Stimulated activated CD8-positive, alpha-beta memory T cell treated with anti-CD3 and anti-CD28 coated beads, Interleukin-7, amount 100 ng/mL, for 24 hours (primary cell): Measurements from ENCODE around the gene COX6B1.
A peak's percentile ranks its signal among the peaks of the same experiment; 100 is the strongest.
"Not testable (repeated sequence)": the region's sequence is repeated elsewhere in the genome, so short reads cannot be mapped to it uniquely, and the experiment has no call there.

Source experiments
- DNase-seq: peaks from one replicate; pipeline ENCODE4 v3.0.0-alpha.2; 2020; ENCODE audit warnings: low read depth

Gene COX6B1

GRCh38 chr19:35665604-35666003 is 17.5 kb downstream of the COX6B1 start:
- DNase-seq, result no peak

DNA sequence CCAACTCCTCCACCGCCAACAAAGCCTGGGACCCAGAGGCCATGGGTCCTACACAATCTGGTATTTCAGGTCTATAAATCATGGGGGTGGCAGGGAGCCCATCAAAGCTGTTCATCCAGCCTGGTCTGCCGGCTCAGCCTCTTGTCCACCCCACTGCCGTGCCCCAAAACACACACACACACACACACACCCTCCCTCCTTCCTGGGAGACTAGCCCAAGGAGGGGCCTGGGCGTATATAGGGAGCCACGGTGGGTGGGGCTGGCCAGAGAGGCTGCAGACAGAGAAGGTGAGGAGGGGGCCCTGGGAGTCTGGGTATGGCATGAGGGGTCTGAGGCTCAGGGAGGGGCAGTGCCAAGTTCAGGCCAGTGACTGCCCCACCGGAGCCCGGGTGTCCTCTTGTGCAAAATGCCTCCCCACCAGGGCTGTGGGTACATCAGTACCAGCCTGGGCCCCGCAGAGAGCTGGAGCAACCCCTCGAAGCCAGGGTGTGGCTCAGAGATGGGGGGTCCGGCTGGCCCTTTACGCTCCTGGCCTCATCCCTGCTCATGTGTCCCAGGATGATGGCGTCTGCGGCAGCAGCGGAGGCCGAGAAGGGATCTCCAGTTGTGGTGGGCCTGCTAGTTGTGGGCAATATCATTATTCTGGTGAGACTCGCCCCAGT is 18.3 kb downstream of the COX6B1 start, which contains the start of gene UPK1A:
TSS of gene UPK1A (plus strand) at position 267 of the 663 bp plus-strand sequence. CDS start at position 563, 296 bp downstream.
- no peak for DNase-seq

- no peak for DNase-seq
These were observed 21.4 kb downstream of the COX6B1 start for GRCh38 chr19:35669566-35669965.

DNA sequence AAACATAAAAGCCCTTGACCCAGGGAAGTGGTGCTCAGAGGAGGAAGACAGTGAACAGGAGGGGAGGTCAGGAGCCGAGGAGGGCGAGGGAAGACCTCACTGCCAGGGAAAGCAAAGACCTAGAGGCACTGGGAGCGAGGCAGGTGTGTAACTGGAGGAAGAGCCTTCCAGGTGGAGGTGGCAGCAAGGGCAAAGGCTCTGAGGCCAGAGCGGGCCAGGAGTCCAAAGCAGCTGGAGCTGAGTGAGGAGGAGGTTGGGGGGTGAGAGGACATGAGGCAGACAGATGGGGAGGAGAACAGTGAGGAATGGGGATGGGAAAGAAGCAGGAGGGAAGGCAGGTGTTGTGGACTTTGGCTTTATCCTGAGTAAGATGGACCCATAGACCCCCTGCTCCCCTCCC is 21.9 kb downstream of the COX6B1 start:
- no peak for DNase-seq

GRCh38 chr19:35670686-35671085 is 22.6 kb downstream of the COX6B1 start:
- DNase-seq, result no peak

DNA sequence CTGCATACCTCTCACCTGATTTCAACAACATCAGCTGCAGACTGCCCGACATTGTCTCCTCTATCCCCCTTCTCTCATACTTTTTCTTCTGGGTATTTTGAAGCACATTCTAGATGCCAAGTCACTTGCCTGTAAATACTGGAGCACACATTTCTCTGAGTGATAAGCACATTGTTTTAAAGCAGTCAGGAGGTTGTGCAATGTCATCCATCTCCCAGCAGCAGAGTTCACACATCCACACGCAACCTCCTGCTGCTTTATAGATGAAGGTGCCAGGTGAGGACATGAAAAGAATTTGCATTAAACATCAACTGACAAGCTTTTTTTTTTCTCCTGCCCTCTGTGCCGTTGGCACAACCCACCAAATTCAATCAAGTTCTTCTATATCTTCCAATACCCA is 23.7 kb downstream of the COX6B1 start:
- DNase-seq, result no peak

DNA sequence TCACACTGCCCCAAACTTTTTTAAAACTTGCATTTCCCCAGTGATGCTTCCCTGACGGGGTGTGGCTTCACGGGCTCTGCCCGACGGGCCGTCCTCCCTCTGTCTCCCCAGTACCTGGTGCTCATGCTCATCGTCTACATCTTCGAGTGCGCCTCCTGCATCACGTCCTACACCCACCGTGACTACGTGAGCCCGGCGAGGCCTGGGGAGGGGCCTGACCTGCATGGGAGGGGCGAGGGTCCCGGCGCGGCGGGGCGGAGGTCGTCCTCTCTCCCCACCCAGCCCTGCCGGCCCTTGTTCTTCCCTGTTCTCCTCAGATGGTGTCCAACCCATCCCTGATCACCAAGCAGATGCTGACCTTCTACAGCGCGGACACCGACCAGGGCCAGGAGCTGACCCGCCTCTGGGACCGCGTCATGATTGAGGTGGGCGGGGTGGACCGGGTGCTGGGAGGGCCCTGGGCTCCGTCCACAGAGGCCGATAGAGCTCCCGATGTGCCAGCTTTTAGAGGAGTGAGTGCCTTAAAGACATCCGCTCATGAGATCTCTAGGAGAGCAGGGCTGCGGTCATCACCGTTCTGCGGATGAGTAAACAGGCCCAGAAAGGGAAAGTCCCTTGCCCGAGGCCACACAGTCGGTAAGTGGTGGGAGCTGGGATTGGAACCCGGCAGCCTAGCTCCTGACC is 25.1 kb downstream of the COX6B1 start:
- no peak for DNase-seq

DNA sequence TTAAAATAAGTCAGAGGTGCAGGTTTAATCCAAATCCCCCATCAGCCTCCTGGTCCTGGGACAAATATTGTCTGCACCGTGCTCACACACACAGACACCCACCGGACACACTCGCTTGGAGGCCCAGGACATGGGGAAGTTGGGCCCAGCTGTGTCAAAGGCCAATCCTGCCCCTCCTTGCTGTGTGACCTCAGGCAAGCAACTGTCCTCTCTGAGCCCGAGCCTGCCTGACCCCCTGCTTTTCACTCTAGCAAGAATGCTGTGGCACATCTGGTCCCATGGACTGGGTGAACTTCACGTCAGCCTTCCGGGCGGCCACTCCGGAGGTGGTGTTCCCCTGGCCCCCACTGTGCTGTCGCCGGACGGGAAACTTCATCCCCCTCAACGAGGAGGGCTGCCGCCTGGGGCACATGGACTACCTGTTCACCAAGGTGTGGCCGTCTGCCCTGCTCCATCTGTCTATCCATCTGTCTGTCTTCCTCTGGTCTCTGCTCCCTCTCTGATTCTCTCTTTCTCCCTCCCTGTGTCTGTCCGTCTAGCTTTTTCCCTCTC is 27.5 kb downstream of the COX6B1 start:
- no peak for DNase-seq

GRCh38 chr19:35689836-35690235 is 41.7 kb downstream of the COX6B1 start:
- no peak for DNase-seq

- not testable (repeated sequence) for DNase-seq
These were observed 43.0 kb downstream of the COX6B1 start for GRCh38 chr19:35691106-35691505.

DNA sequence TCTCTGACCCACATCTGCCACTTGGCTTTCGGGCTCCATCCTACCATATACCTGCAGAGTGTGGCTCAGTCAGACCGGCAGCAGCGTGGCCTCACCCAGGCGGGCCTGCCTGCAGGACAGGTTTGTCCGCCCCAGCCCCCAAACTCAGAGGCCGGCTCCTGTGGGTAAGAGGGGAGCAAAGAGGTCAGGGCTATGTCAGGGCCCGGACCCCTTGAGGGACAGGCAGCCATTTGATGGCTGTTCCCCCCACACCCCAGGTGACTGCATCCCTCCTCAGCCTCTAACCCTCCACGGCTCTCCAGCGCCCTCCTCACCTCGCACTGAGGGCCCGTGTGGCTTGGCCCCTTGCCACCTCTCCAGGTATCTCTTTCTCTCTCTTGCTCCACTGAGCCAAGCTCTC is 43.9 kb downstream of the COX6B1 start:
- no peak for DNase-seq

DNA sequence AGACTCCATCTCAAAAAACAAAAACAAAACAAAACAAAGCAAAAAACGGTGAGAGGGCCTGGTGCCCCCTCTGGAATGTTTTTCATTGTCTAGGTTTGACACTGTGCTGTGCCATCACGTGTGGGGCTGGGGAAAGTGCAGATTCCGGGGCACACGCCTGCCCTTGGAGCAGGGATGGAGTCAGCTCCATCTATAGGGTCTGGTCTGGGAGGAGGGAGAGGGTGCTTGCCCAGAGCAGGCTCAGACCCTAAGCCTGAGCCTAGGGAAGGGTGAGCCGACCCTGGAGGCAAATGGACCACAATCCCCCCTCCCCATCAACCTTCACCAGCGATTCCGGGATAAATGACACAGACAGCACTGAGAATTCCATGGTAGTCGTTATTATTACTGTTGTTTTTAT is 45.3 kb downstream of the COX6B1 start:
- DNase-seq, result no peak

DNA sequence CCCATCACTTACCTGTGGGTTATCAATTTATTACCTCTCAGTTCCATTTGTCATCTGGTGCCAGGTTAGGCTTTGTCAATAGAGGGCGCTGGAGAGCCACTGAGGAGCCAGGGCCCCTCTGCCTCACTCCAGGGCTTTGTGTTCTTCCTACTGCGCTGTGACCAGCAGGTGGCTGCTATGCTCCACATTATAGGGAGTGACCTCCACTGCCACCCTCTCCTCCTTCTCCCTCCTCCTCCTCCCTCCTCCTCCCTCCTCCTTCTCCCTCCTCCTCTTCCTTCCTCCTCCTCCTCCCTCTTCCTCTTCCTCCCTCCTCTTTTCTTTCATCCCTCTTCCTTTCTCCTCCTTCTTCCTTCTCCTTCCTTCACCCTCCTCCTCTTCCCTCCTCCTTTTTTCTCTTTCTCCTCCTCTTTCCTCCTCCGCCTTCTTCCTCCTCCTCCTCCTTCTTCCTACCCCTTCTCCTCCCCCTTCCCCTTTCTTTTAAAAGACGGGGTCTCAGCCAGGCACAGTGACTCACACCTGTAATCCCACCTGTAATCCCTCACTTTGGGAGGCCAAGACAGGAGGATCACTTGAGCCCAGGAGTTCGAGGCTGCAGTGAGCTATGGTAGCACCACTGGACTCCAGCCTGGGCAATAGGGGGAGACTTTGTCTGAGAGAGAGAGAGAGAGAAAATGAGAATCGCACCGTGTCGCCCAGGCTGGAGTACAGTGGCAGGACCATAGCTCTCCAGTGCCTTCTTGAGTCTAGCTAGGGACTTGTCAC is 45.9 kb downstream of the COX6B1 start:
- DNase-seq, result peak; percentile 83

- no peak for DNase-seq
These were observed 47.8 kb downstream of the COX6B1 start for GRCh38 chr19:35695895-35696422.

DNA sequence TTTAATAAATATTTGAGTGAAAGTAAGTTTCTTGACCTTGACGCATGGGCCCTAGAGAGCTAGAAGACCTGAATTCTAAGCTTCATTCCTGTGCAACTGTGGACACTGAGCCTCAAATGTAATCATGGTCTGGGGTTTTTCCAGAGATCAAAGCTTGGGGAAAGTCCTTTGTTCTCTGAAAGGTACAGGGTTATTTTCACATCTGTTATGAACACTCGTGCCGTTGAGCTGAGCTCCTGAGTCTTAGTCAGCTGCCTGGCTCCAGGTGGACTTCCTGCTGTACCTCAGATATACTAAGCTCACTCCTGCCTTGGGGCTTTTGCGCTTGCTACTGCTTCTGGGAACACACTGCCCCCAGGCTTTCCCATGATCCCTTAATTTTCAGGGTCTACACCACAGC is 48.7 kb downstream of the COX6B1 start:
- DNase-seq, result no peak

- peak; percentile 79 for DNase-seq
These were observed 54.3 kb downstream of the COX6B1 start for GRCh38 chr19:35702223-35703012.

DNA sequence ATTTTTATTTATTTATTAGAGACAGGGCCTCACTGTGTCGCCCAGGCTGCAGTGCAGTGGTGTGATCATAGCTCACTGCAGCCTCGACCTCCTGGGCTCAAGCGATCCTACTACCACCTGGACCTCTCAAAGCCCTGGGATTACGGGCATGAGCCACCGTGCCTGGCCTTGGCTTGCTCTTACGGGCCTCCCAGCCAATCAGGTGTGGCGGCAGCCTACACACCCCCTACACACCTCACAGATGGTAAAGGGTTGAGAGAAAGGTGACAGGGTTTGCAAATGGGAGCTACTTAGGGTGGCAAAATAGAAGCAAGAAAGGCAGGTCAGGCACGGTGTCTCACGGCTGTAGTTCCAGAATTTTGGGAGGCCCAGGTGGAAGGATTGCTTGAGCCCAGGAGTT is 55.2 kb downstream of the COX6B1 start:
- no peak for DNase-seq

DNA sequence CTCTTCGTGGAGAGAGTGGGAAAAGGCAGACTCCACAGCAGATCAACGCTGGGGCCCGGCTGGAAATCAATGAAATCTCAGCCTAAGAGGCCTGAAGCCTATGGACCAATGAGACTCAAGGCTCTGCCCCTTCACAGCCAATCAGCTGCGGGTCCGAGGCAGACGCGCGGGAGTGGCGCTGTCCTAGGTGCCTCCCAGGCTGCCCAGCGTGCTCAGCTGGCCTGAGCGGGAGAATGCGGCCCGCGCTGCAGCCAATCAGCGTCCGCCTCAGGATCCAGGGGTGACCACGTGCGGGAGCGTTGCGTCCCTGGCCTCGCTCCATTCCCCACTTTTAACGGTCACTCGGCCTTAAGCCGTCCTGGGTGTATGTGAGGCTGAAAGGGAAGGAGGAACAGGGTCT is 56.1 kb downstream of the COX6B1 start, which contains the start of gene ZBTB32:
TSS of gene ZBTB32 (plus strand) at position 341 of the 400 bp plus-strand sequence. CDS start 10,069 bp downstream, outside the sequence.
- DNase-seq, result no peak
